SK-N-SH treated with all-trans-retinoic acid at 6 μM for 48 hours (cell line): ENCODE measurements around the gene RIMBP2.

ENCODE experiments used
- ATAC-seq: fragments of 200-7000 bp; cut with Tn5 transposase; 3 replicates; pipeline ENCODE4 v1.9.1; 2020; ENCODE audit warnings: mild to moderate bottlenecking, moderate library complexity
- ARNTL ChIP-seq: fragments of 450-650 bp; formaldehyde crosslinking; IDR thresholded peaks from 2 replicates; pipeline ENCODE4 v1.5.0; 2020; ENCODE audit warnings: low read depth, mild to moderate bottlenecking, moderate library complexity, borderline replicate concordance
- BACH2 ChIP-seq: fragments of 250-450 bp; sonication (Bioruptor Pico); IDR thresholded peaks from 2 replicates; pipeline ENCODE4 v1.9.0; 2021; ENCODE audit warnings: mild to moderate bottlenecking, borderline replicate concordance
- CSDC2 ChIP-seq: fragments of 250-450 bp; sonication (Bioruptor Pico); IDR thresholded peaks from 2 replicates; pipeline ENCODE4 v1.5.0; 2020; ENCODE audit warnings: mild to moderate bottlenecking, moderate library complexity
- ESRRG ChIP-seq: fragments of 250-450 bp; sonication (Bioruptor Pico); IDR thresholded peaks from 2 replicates; pipeline ENCODE4 v1.6.1; 2021; ENCODE audit warnings: mild to moderate bottlenecking
- GLIS3 ChIP-seq: fragments of 250-450 bp; sonication (Bioruptor Pico); IDR thresholded peaks from 2 replicates; pipeline ENCODE4 v1.5.0; 2020; ENCODE audit warnings: mild to moderate bottlenecking, moderate library complexity
- ISL1 ChIP-seq: fragments of 250-450 bp; sonication (Bioruptor Pico); IDR thresholded peaks from 2 replicates; pipeline ENCODE4 v2.1.2; 2022; ENCODE audit warnings: mild to moderate bottlenecking, moderate library complexity
- OSR1 ChIP-seq: fragments of 250-450 bp; sonication (Bioruptor Pico); IDR thresholded peaks from 2 replicates; pipeline ENCODE4 v1.8.0; 2022; ENCODE audit warnings: moderate library complexity, mild to moderate bottlenecking, inconsistent platforms
- RARB ChIP-seq: fragments of 250-450 bp; sonication (Bioruptor Pico); IDR thresholded peaks from 2 replicates; pipeline ENCODE4 v1.8.0; 2021; ENCODE audit warnings: mild to moderate bottlenecking, moderate library complexity
- SNAI2 ChIP-seq: fragments of 250-450 bp; sonication (Bioruptor Pico); IDR thresholded peaks from 2 replicates; pipeline ENCODE4 v1.5.0; 2020; ENCODE audit warnings: mild to moderate bottlenecking, moderate library complexity
- TCF4 ChIP-seq: fragments of 250-450 bp; sonication (Bioruptor Pico); IDR thresholded peaks from 2 replicates; pipeline ENCODE4 v1.8.0; 2021; ENCODE audit warnings: mild to moderate bottlenecking, moderate library complexity, borderline replicate concordance
- TOX ChIP-seq: fragments of 250-450 bp; sonication (Bioruptor Pico); IDR thresholded peaks from 2 replicates; pipeline ENCODE4 v1.8.0; 2021; ENCODE audit warnings: mild to moderate bottlenecking, moderate library complexity, borderline replicate concordance
- ZC3H10 ChIP-seq: fragments of 250-450 bp; sonication (Bioruptor Pico); IDR thresholded peaks from 2 replicates; pipeline ENCODE4 v1.5.1; 2021; ENCODE audit warnings: mild to moderate bottlenecking, moderate library complexity
- ZFP3 ChIP-seq: fragments of 250-450 bp; sonication (Bioruptor Pico); IDR thresholded peaks from 2 replicates; pipeline ENCODE4 v1.5.0; 2020; ENCODE audit warnings: mild to moderate bottlenecking, moderate library complexity
- ZNF565 ChIP-seq: fragments of 450-650 bp; formaldehyde crosslinking; conservative IDR thresholded peaks from 2 replicates; pipeline ENCODE4 v1.5.0; 2020; ENCODE audit warnings: low read depth, mild to moderate bottlenecking, moderate library complexity
- ZNF70 ChIP-seq: fragments of 450-650 bp; formaldehyde crosslinking; IDR thresholded peaks from 2 replicates; pipeline ENCODE4 v1.5.0; 2020; ENCODE audit warnings: mild to moderate bottlenecking, moderate library complexity
- ZNF8 ChIP-seq: fragments of 450-650 bp; formaldehyde crosslinking; IDR thresholded peaks from 2 replicates; pipeline ENCODE4 v1.5.0; 2020; ENCODE audit warnings: mild to moderate bottlenecking, moderate library complexity
- TF ChIP-seq, protein P1 (sequence below): fragments of 250-450 bp; sonication (Bioruptor Pico); IDR thresholded peaks from 2 replicates; pipeline ENCODE4 v1.5.1; 2020; ENCODE audit warnings: low read depth, mild to moderate bottlenecking, moderate library complexity
- TF ChIP-seq, protein P2 (sequence below): fragments of 250-450 bp; sonication (Bioruptor Pico); IDR thresholded peaks from 2 replicates; pipeline ENCODE4 v1.8.0; 2021; ENCODE audit warnings: low read depth, mild to moderate bottlenecking, moderate library complexity, borderline replicate concordance
- TF ChIP-seq, protein P3 (sequence below): fragments of 250-450 bp; sonication (Bioruptor Pico); IDR thresholded peaks from 2 replicates; pipeline ENCODE4 v1.8.0; 2020; ENCODE audit warnings: mild to moderate bottlenecking, moderate library complexity, borderline replicate concordance
- TF ChIP-seq, protein P4 (sequence below): fragments of 250-450 bp; sonication (Bioruptor Pico); IDR thresholded peaks from 2 replicates; pipeline ENCODE4 v1.5.0; 2020; ENCODE audit warnings: mild to moderate bottlenecking, moderate library complexity

RIMBP2 gene

DNA sequence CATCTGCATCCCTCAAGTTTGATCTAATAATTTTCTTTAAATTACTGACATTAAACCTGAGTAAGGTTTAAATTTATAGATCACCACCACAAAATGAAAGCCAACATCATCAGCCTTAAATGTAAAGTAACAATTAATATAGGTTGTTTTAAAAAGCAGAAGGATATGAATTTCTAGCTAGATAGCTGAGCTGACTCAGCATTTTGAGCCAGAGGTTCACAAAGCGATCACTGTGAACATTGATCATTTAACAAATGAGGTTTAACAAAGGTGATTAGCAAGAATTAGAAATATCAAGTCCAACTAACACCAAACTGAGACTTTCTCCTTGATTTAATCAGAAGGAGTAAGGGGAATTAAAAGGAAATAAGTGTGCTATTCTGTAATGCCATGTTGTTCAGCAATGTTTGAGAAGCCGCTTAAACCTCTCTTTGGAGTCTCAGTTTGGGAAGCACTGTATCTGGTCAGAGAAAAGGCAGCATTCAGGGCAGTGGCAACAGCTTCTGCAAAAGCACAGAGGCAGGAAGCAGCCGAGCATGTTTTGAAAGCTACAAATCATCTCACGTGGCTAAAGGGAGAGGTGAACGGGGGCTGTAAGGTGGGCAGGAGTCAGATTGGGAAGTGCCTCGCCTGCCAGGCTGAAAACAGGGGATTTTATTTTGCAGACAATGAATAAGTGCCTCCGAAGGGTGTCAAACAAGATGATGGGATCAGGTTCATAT lies 19.6 kb downstream of the RIMBP2 start:
- TF ChIP-seq TCF4 (no peak), TOX (CRISPR knock-in tag) (no peak), ESRRG (CRISPR knock-in tag) (no peak), ZNF70 (CRISPR knock-in tag) (no peak), ZFP3 (CRISPR knock-in tag) (no peak), BACH2 (CRISPR knock-in tag) (no peak), ZNF8 (CRISPR knock-in tag) (no peak), ZC3H10 (no peak), OSR1 (CRISPR knock-in tag) (no peak), SNAI2 (CRISPR knock-in tag) (no peak), RARB (CRISPR knock-in tag) (no peak), ZNF565 (no peak)
- TF ChIP-seq, protein P1, sequence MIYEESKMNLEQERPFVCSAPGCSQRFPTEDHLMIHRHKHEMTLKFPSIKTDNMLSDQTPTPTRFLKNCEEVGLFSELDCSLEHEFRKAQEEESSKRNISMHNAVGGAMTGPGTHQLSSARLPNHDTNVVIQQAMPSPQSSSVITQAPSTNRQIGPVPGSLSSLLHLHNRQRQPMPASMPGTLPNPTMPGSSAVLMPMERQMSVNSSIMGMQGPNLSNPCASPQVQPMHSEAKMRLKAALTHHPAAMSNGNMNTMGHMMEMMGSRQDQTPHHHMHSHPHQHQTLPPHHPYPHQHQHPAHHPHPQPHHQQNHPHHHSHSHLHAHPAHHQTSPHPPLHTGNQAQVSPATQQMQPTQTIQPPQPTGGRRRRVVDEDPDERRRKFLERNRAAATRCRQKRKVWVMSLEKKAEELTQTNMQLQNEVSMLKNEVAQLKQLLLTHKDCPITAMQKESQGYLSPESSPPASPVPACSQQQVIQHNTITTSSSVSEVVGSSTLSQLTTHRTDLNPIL = no peak
- TF ChIP-seq, protein P2, sequence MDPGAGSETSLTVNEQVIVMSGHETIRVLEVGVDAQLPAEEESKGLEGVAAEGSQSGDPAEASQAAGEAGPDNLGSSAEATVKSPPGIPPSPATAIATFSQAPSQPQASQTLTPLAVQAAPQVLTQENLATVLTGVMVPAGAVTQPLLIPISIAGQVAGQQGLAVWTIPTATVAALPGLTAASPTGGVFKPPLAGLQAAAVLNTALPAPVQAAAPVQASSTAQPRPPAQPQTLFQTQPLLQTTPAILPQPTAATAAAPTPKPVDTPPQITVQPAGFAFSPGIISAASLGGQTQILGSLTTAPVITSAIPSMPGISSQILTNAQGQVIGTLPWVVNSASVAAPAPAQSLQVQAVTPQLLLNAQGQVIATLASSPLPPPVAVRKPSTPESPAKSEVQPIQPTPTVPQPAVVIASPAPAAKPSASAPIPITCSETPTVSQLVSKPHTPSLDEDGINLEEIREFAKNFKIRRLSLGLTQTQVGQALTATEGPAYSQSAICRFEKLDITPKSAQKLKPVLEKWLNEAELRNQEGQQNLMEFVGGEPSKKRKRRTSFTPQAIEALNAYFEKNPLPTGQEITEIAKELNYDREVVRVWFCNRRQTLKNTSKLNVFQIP = no peak
- TF ChIP-seq, protein P3, sequence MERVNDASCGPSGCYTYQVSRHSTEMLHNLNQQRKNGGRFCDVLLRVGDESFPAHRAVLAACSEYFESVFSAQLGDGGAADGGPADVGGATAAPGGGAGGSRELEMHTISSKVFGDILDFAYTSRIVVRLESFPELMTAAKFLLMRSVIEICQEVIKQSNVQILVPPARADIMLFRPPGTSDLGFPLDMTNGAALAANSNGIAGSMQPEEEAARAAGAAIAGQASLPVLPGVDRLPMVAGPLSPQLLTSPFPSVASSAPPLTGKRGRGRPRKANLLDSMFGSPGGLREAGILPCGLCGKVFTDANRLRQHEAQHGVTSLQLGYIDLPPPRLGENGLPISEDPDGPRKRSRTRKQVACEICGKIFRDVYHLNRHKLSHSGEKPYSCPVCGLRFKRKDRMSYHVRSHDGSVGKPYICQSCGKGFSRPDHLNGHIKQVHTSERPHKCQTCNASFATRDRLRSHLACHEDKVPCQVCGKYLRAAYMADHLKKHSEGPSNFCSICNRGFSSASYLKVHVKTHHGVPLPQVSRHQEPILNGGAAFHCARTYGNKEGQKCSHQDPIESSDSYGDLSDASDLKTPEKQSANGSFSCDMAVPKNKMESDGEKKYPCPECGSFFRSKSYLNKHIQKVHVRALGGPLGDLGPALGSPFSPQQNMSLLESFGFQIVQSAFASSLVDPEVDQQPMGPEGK (CRISPR knock-in tag) = no peak
- TF ChIP-seq, protein P4, sequence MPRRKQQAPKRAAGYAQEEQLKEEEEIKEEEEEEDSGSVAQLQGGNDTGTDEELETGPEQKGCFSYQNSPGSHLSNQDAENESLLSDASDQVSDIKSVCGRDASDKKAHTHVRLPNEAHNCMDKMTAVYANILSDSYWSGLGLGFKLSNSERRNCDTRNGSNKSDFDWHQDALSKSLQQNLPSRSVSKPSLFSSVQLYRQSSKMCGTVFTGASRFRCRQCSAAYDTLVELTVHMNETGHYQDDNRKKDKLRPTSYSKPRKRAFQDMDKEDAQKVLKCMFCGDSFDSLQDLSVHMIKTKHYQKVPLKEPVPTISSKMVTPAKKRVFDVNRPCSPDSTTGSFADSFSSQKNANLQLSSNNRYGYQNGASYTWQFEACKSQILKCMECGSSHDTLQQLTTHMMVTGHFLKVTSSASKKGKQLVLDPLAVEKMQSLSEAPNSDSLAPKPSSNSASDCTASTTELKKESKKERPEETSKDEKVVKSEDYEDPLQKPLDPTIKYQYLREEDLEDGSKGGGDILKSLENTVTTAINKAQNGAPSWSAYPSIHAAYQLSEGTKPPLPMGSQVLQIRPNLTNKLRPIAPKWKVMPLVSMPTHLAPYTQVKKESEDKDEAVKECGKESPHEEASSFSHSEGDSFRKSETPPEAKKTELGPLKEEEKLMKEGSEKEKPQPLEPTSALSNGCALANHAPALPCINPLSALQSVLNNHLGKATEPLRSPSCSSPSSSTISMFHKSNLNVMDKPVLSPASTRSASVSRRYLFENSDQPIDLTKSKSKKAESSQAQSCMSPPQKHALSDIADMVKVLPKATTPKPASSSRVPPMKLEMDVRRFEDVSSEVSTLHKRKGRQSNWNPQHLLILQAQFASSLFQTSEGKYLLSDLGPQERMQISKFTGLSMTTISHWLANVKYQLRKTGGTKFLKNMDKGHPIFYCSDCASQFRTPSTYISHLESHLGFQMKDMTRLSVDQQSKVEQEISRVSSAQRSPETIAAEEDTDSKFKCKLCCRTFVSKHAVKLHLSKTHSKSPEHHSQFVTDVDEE = no peak
- TF ChIP-seq, all 23 proteins: peak for 0
- no peak for ATAC-seq

DNA sequence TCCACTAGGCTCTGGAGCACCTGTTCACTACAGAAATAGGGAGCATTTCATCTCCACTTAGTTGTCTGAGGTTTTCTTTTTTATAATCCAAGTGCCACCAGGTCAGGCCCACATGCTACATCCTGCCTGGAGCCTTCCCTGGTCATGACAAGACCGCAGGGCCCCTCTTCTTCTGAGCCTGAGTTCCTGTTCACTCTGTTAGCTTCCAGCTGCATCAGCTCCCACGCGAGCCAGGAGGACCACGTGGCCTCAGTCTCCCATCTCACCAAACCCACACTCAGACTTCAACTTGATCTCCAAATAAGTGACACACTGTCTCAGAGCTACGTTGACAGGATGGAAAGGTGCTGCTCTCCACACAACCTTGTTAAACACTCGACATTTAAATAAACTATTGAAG lies 21.0 kb downstream of the RIMBP2 start:
- no peak for ATAC-seq
- TF ChIP-seq OSR1 (CRISPR knock-in tag) (no peak), ISL1 (no peak), ZNF565 (no peak), RARB (CRISPR knock-in tag) (no peak), ZC3H10 (no peak), GLIS3 (CRISPR knock-in tag) (no peak), SNAI2 (CRISPR knock-in tag) (no peak), BACH2 (CRISPR knock-in tag) (no peak), TCF4 (no peak), ESRRG (CRISPR knock-in tag) (no peak), ARNTL (CRISPR knock-in tag) (no peak), CSDC2 (CRISPR knock-in tag) (no peak)
- TF ChIP-seq, protein P3 (CRISPR knock-in tag) = no peak
- TF ChIP-seq, protein P1 = no peak
- TF ChIP-seq, protein P2 = no peak
- TF ChIP-seq, all 23 proteins: peak for 0
